GF-D8 (cell line): ENCODE measurements around the gene ZBTB33.
A peak's percentile ranks its signal among the peaks of the same experiment; 100 is the strongest.

ENCODE experiments used
- DNase-seq: peaks from one replicate; lab custom pipeline; 2025; lab: John Stamatoyannopoulos, UW

The ZBTB33 gene

GRCh38 chrX:120250522-120251271 lies at the start of gene ZBTB33:
ZBTB33 (plus strand) TSS chrX:120250812; CDS start chrX:120253416, 2,604 bp downstream.
- DNase-seq, result peak; percentile 80

- no peak for DNase-seq
Measured at GRCh38 chrX:120200851-120201250, 49.8 kb upstream of the ZBTB33 start.

GRCh38 chrX:120205816-120206753 lies 44.5 kb upstream of the ZBTB33 start:
- no peak for DNase-seq

- no peak for DNase-seq
Measured at GRCh38 chrX:120207009-120207605, 43.5 kb upstream of the ZBTB33 start.

GRCh38 chrX:120213438-120214265 lies 37.0 kb upstream of the ZBTB33 start:
- DNase-seq, result peak; percentile 0

- no peak for DNase-seq
Measured at GRCh38 chrX:120223374-120223773, 27.2 kb upstream of the ZBTB33 start.

- no peak for DNase-seq
Measured at GRCh38 chrX:120224388-120224787, 26.2 kb upstream of the ZBTB33 start.

GRCh38 chrX:120228187-120228908 lies 22.3 kb upstream of the ZBTB33 start:
- DNase-seq, result no peak

GRCh38 chrX:120235284-120235683 lies 15.3 kb upstream of the ZBTB33 start:
- DNase-seq, result no peak

GRCh38 chrX:120236687-120237479 lies 13.7 kb upstream of the ZBTB33 start:
- no peak for DNase-seq

GRCh38 chrX:120238933-120239332 lies 11.7 kb upstream of the ZBTB33 start:
- no peak for DNase-seq

- DNase-seq, result no peak
Measured at GRCh38 chrX:120242813-120243212, 7.8 kb upstream of the ZBTB33 start.

GRCh38 chrX:120244395-120244734 lies 6.2 kb upstream of the ZBTB33 start:
- DNase-seq, result no peak

- peak; percentile 15 for DNase-seq
Measured at GRCh38 chrX:120244735-120245498, 5.7 kb upstream of the ZBTB33 start.

GRCh38 chrX:120251471-120252011 lies 929 bp downstream of the ZBTB33 start:
- DNase-seq, result no peak

GRCh38 chrX:120253784-120254183 lies 3.2 kb downstream of the ZBTB33 start:
- no peak for DNase-seq

GRCh38 chrX:120260369-120260768 lies 9.8 kb downstream of the ZBTB33 start:
- DNase-seq, result no peak

GRCh38 chrX:120262859-120263708 lies 12.5 kb downstream of the ZBTB33 start:
- DNase-seq, result no peak
